Hematopoietic multipotent progenitor cell (in vitro differentiated cells): Measurements from ENCODE around the gene SUMO2. TPM values are rescaled to one million over a fixed set of nuclear protein-coding genes. Genes with fewer than 3 reads are reported as not detected.
A peak's percentile ranks its signal among the peaks of the same experiment; 100 is the strongest.
"Not testable (repeated sequence)": the region's sequence is repeated elsewhere in the genome, so short reads cannot be mapped to it uniquely, and the experiment has no call there.

Experiments used
- DNase-seq, 3 donors: peaks; one replicate each; pipeline ENCODE4 v3.0.0-alpha.2; 2011 to 2015; ENCODE audit warnings: low read depth in 2 of 3, low spot score in 2 of 3
- small RNA-seq: library from RNA; depleted of rRNA; stranded (forward); fragments of <200 nt; gene quantifications from one replicate; pipeline ENCODE3, GENCODE V24; 2012
- total RNA-seq: library from RNA; depleted of rRNA; stranded (reverse); fragments of >200 nt; gene quantifications from one replicate; pipeline ENCODE4 v1.2.3, GENCODE V29; 2012

SUMO2 gene
- total RNA-seq, 1 donor = 50.9 TPM

GRCh38 chr17:75127936-75128335 is 54.8 kb downstream of the SUMO2 start:
- DNase-seq = not testable (repeated sequence)

GRCh38 chr17:75126954-75127353 is 55.8 kb downstream of the SUMO2 start:
- DNase-seq = no peak

- no peak for DNase-seq
These were observed 56.8 kb downstream of the SUMO2 start for GRCh38 chr17:75125984-75126383.

GRCh38 chr17:75124819-75125162 is 58.0 kb downstream of the SUMO2 start:
- DNase-seq = no peak

- DNase-seq = peak in 2 of 3 donors; percentile 93 to 95
These were observed 58.5 kb downstream of the SUMO2 start for GRCh38 chr17:75124041-75124818.

GRCh38 chr17:75118307-75118706 is 64.5 kb downstream of the SUMO2 start:
- DNase-seq = no peak

GRCh38 chr17:75116737-75117136 is 66.0 kb downstream of the SUMO2 start:
- DNase-seq = no peak

Small RNA genes within 50 kb of the gene (small RNA-seq; reads per million reads assigned to genes)
- gene RF00019 = not detected

Other genes starting within 250 kb of the SUMO2 start
- not detected for gene OTOP3, start 247.1 kb downstream of the SUMO2 start, total RNA-seq
- gene HID1, start 210.2 kb downstream of the SUMO2 start, total RNA-seq = 1.1 TPM
- gene CDR2L, start 195.3 kb downstream of the SUMO2 start, total RNA-seq = 2.2 TPM
- 16.7 TPM for gene MRPL58, start 170.3 kb downstream of the SUMO2 start, total RNA-seq
- 73.5 TPM for gene ATP5PD, start 136.0 kb downstream of the SUMO2 start, total RNA-seq
- gene KCTD2, start 135.7 kb downstream of the SUMO2 start, total RNA-seq = 18.6 TPM
- 47.4 TPM for gene SLC16A5, start 95.0 kb downstream of the SUMO2 start, total RNA-seq
- 10.8 TPM for gene ARMC7, start 73.0 kb downstream of the SUMO2 start, total RNA-seq
- gene NT5C, start 51.2 kb downstream of the SUMO2 start, total RNA-seq = 87.5 TPM
- gene JPT1, start 28.4 kb downstream of the SUMO2 start, total RNA-seq = 30.2 TPM
- 35.8 TPM for gene NUP85, start 22.7 kb upstream of the SUMO2 start, total RNA-seq
- 31.0 TPM for gene GGA3, start 78.6 kb upstream of the SUMO2 start, total RNA-seq
- gene MRPS7, start 78.9 kb upstream of the SUMO2 start, total RNA-seq = 38.2 TPM
- gene MIF4GD, start 88.3 kb upstream of the SUMO2 start, total RNA-seq = 53.1 TPM
- 28.8 TPM for gene SLC25A19, start 106.5 kb upstream of the SUMO2 start, total RNA-seq
- 88.3 TPM for gene GRB2, start 222.7 kb upstream of the SUMO2 start, total RNA-seq